HepG2 (cell line): ENCODE measurements around the gene LHX3. TPM values are rescaled to one million over a fixed set of nuclear protein-coding genes. Genes with fewer than 3 reads are reported as not detected.

Source experiments
- ATAC-seq: fragments of 200-7000 bp; cut with Tn5 transposase; 3 replicates; pipeline ENCODE4 v1.9.1; 2020; ENCODE audit warnings: mild to moderate bottlenecking, moderate library complexity
- BruUV-seq: library from RNA; stranded (reverse); fragments of 400-500 nt; replicated peaks from 2 replicates; lab custom pipeline; 2021; lab: Mats Ljungman, UMichigan
- CTCF ChIA-PET: fragments of 300-600 bp; formaldehyde crosslinking; extraction: SDS; loops from one replicate; lab custom pipeline; 2021; ENCODE audit warnings: low total read pairs, inconsistent platforms, low intra/inter-chr PET ratio; lab: Yijun Ruan, JAX
- POLR2A ChIA-PET: fragments of 350-600 bp; sonication (Branson Sonifier 250); formaldehyde crosslinking; loops from one replicate; lab custom pipeline; 2020; ENCODE audit warnings: antibody characterized with exemption, inconsistent platforms; lab: Yijun Ruan, JAX
- DNase-seq: peaks from one replicate; pipeline ENCODE4 v3.0.0-alpha.2; 2015; ENCODE audit warnings: low spot score
- FAIRE-seq: peaks from 3 replicates; lab custom pipeline; 2011; peaks lifted over from hg19 to GRCh38; lab: Jason Lieb, UNC
- H2AFZ ChIP-seq: one replicate; pipeline ENCODE4 v1.6.1; 2011; ENCODE audit warnings: low read length, inconsistent platforms
- H3K27ac ChIP-seq: fragments of 300-600 bp; 3 replicates; pipeline ENCODE4 v1.8.0; 2011; ENCODE audit warnings: mixed run types, mild to moderate bottlenecking, mixed read lengths, low read length, inconsistent platforms; ENCODE audit not compliant: insufficient read depth; ENCODE audit errors: extremely low read length
- H3K27me3 ChIP-seq, 2 experiments: fragments of 200-600 bp in 1 of 2; 2 replicates in 1 of 2; 3 replicates in 1 of 2; pipeline versions ENCODE4 v1.6.0 to v1.8.0; 2011; ENCODE audit warnings: low read length in 2 of 2, mild to moderate bottlenecking in 2 of 2, moderate library complexity in 2 of 2, inconsistent platforms in 1 of 2; ENCODE audit not compliant: insufficient read depth in 2 of 2, control insufficient read depth in 1 of 2
- H3K36me3 ChIP-seq, 2 experiments: fragments of 200-600 bp in 1 of 2; replicated peaks in 1 of 2; 2 replicates in 1 of 2; 3 replicates in 1 of 2; pipeline versions ENCODE4 v1.5.1 to v1.8.0; 2011; ENCODE audit warnings: low read length in 2 of 2, inconsistent platforms in 1 of 2; ENCODE audit not compliant: insufficient read depth in 2 of 2, control insufficient read depth in 1 of 2
- H3K4me1 ChIP-seq: 2 replicates; pipeline ENCODE4 v1.5.1; 2012; ENCODE audit warnings: low read length, inconsistent platforms; ENCODE audit not compliant: insufficient read depth
- H3K4me2 ChIP-seq: 2 replicates; pipeline ENCODE4 v1.6.0; 2011; ENCODE audit warnings: low read depth, low read length, inconsistent platforms
- H3K4me3 ChIP-seq, 3 experiments: fragments of 200-600 bp in 1 of 3; sonication (generic), shearing (Covaris generic) in 1 of 3; replicated peaks in 1 of 3; 2 replicates each; pipeline ENCODE4 v1.5.1; 2011 to 2016; ENCODE audit warnings: low read length in 3 of 3, inconsistent platforms in 2 of 3, low read depth in 2 of 3, mild to moderate bottlenecking in 2 of 3, control low read depth in 1 of 3, mixed read lengths in 1 of 3; ENCODE audit not compliant: insufficient read depth in 1 of 3
- H3K79me2 ChIP-seq: one replicate; pipeline ENCODE4 v1.6.1; 2011; ENCODE audit warnings: low read length, inconsistent platforms; ENCODE audit not compliant: insufficient read depth
- H3K9ac ChIP-seq: 2 replicates; pipeline ENCODE4 v1.6.0; 2011; ENCODE audit warnings: mild to moderate bottlenecking, low read depth, low read length, inconsistent platforms; ENCODE audit not compliant: insufficient read depth
- H3K9me3 ChIP-seq: 2 replicates; pipeline ENCODE4 v1.5.1; 2012; ENCODE audit warnings: mild to moderate bottlenecking, low read length
- H4K20me1 ChIP-seq: 2 replicates; pipeline ENCODE4 v1.6.0; 2011; ENCODE audit warnings: inconsistent platforms, mild to moderate bottlenecking, low read length, moderate library complexity; ENCODE audit not compliant: insufficient read depth
- FOXP1 ChIP-seq, 2 experiments: fragments of 450-650 bp in 1 of 2; IDR thresholded peaks; 2 replicates each; pipeline ENCODE4 v1.6.1; 2017 to 2018; ENCODE audit warnings: antibody characterized with exemption in 1 of 2
- GATAD1 ChIP-seq: IDR thresholded peaks from 2 replicates; pipeline ENCODE4 v1.6.1; 2016; ENCODE audit warnings: missing genetic modification reagents, missing compliant biosample characterization
- HNRNPL ChIP-seq: fragments of 200-400 bp; formaldehyde crosslinking; IDR thresholded peaks from 2 replicates; pipeline ENCODE4 v1.6.1; 2017; ENCODE audit warnings: mild to moderate bottlenecking, low read depth, low read length
- HOXA7 ChIP-seq: sonication (generic); formaldehyde crosslinking; IDR thresholded peaks from 2 replicates; pipeline ENCODE4 v1.8.1; 2022; ENCODE audit warnings: mild to moderate bottlenecking, missing genetic modification reagents, moderate library complexity
- MED13 ChIP-seq: sonication (generic); formaldehyde crosslinking; IDR thresholded peaks from 2 replicates; pipeline ENCODE4 v1.5.0; 2020; ENCODE audit warnings: missing genetic modification reagents
- MTF1 ChIP-seq: sonication (generic); formaldehyde crosslinking; IDR thresholded peaks from 2 replicates; pipeline ENCODE4 v1.5.0; 2020; ENCODE audit warnings: missing genetic modification reagents
- NCOA2 ChIP-seq: sonication (generic); formaldehyde crosslinking; IDR thresholded peaks from 2 replicates; pipeline ENCODE4 v1.8.0; 2022; ENCODE audit warnings: inconsistent platforms
- SAFB2 ChIP-seq: sonication (generic); formaldehyde crosslinking; IDR thresholded peaks from 2 replicates; pipeline ENCODE4 v1.5.1; 2020; ENCODE audit warnings: missing genetic modification reagents, low read depth, mild to moderate bottlenecking, borderline replicate concordance
- SMAD1 ChIP-seq: sonication (generic); formaldehyde crosslinking; IDR thresholded peaks from 2 replicates; pipeline ENCODE4 v1.4.0; 2020; ENCODE audit warnings: missing genetic modification reagents, low read depth, mild to moderate bottlenecking, borderline replicate concordance
- TBX3 ChIP-seq: fragments of 450-650 bp; IDR thresholded peaks from 2 replicates; pipeline ENCODE4 v1.6.1; 2017; ENCODE audit warnings: antibody characterized with exemption, mild to moderate bottlenecking, inconsistent platforms, borderline replicate concordance
- TCF12 ChIP-seq, 2 experiments: fragments of 450-650 bp in 1 of 2; sonication (generic) in 1 of 2; formaldehyde crosslinking in 1 of 2; IDR thresholded peaks; 2 replicates each; pipeline versions ENCODE4 v1.6.1 to v1.8.0; 2017 to 2022; ENCODE audit warnings: antibody characterized with exemption in 1 of 2, mild to moderate bottlenecking in 1 of 2, missing genetic modification reagents in 1 of 2, moderate library complexity in 1 of 2
- ZNF563 ChIP-seq: sonication (generic); formaldehyde crosslinking; IDR thresholded peaks from 2 replicates; pipeline ENCODE4 v1.8.0; 2022; ENCODE audit warnings: mild to moderate bottlenecking, moderate library complexity, missing genetic modification reagents
- ZNF878 ChIP-seq: sonication (generic); formaldehyde crosslinking; IDR thresholded peaks from 2 replicates; pipeline ENCODE4 v1.8.1; 2023; ENCODE audit warnings: mild to moderate bottlenecking, missing genetic modification reagents, moderate library complexity
- ZNF879 ChIP-seq: sonication (generic); formaldehyde crosslinking; IDR thresholded peaks from 2 replicates; pipeline ENCODE4 v1.8.1; 2023; ENCODE audit warnings: missing genetic modification reagents
- WGBS: methylation state at CpG from one replicate; pipeline ENCODE4 v1.1.6; 2017; ENCODE audit warnings: low lambda C conversion rate; 5-methylcytosine and 5-hydroxymethylcytosine counted together
- in situ Hi-C: cut with HindIII; loops from 2 replicates; pipeline ENCODE4 v1.10.0; 2017; ENCODE audit warnings: low pct_unique_long_range_greater_than_20kb; ENCODE audit not compliant: extremely low pct_ligation_motif_present
- intact Hi-C: fragments of 100-400 bp; cut with micrococcal nuclease; formaldehyde crosslinking; loops from one replicate; pipeline ENCODE4 v1.10.0; 2022; ENCODE audit not compliant: unreplicated experiment
- polyA plus RNA-seq, 8 experiments: library from polyadenylated mRNA; depleted of rRNA in 3 of 8; stranded (reverse) in 7 of 8; unstranded in 1 of 8; fragments of >200 nt; fragmentation: Illumina TruSeq in 4 of 8; extraction: Trizol in 4 of 8; gene quantifications; 2 replicates each; pipeline versions ENCODE4 v1.2.1 to v1.2.3, GENCODE V29; 2011 to 2016; ENCODE audit warnings: low read depth in 4 of 8, missing spikeins in 1 of 8, mixed read lengths in 1 of 8; ENCODE audit not compliant: insufficient read depth in 1 of 8
- total RNA-seq, 5 experiments: library from RNA; depleted of rRNA; stranded (reverse); fragments of >200 nt; fragmentation: Illumina TruSeq; extraction: Trizol; gene quantifications; 2 replicates each; pipeline ENCODE4 v1.2.3, GENCODE V29; 2016; ENCODE audit warnings: low read depth in 1 of 5
- TF ChIP-seq, protein P1 (sequence below): sonication (generic); formaldehyde crosslinking; IDR thresholded peaks from 2 replicates; pipeline ENCODE4 v1.9.0; 2021; ENCODE audit warnings: missing genetic modification reagents, mild to moderate bottlenecking, borderline replicate concordance
- TF ChIP-seq, protein P2 (sequence below): sonication (generic); formaldehyde crosslinking; IDR thresholded peaks from 2 replicates; pipeline ENCODE4 v1.8.1; 2022; ENCODE audit warnings: low read depth, mild to moderate bottlenecking, missing genetic modification reagents
- TF ChIP-seq, protein P3 (sequence below): sonication (generic); formaldehyde crosslinking; IDR thresholded peaks from 2 replicates; pipeline ENCODE4 v1.4.0; 2020; ENCODE audit warnings: missing genetic modification reagents

LHX3 gene
- total and polyA plus RNA-seq, 2 of the 13 experiments (the other 11 are each of a cell fraction or from before 2014, with no cell fraction given), result not detected

DNA sequence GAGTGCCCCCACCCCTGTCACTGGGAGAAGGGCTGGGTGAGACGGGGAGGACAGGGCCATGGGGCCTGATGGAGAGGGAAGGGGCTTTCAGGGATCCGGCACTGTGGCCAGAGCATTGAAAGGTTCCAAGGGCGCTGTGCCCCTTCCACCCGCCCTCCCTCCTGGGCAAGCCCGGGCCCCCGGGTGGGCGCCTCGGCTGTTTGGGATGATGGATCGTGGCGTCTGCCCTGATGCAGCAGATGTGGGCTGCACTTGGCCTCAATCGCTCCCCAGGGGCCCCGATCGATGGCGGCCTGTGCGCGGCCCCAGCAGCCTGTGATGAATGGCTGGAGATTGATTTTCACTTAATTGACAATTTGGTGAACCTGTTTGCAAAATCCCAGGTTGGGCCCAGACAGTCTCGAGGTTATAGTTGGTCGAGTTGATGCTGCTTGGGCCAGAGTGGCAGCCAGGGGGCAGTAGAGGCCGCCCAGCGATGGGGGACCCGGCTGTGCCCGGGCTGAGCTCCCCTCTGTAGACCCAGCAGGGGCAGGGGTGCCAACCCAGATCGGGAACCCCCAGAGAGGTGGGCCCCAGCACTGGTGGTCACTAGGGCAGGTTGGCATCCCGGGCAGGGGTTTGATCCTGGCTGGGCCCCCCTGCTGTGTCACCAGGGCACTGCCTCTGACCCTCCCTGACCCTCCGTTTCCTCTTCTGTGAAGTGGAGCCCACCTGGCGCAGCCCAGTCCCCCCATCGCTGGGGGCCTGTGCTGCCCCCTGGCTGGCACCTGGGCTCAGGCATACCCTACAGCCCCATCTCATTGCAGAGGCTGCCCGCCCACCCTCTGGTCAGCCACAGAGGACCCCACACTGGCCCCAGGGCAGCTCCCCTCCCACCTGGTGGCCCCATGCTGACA, 34.7 kb downstream of the LHX3 start:
- H3K79me2 ChIP-seq, result no peaks in the 10 kb centered on the region
- in situ Hi-C loops, result loop anchor here (10.0 kb wide), 1 partner anchor 115 kb away; no protein-coding TSS in a partner anchor
- POLR2A ChIA-PET, result interaction anchor here (0.7 to 1.4 kb wide), 5 partner anchors 10 to 158 kb away, joined by 3 read pairs; no protein-coding TSS in a partner anchor
- TF ChIP-seq, protein P1, sequence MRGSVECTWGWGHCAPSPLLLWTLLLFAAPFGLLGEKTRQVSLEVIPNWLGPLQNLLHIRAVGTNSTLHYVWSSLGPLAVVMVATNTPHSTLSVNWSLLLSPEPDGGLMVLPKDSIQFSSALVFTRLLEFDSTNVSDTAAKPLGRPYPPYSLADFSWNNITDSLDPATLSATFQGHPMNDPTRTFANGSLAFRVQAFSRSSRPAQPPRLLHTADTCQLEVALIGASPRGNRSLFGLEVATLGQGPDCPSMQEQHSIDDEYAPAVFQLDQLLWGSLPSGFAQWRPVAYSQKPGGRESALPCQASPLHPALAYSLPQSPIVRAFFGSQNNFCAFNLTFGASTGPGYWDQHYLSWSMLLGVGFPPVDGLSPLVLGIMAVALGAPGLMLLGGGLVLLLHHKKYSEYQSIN (CRISPR knock-in tag), result no peak
- TF ChIP-seq HOXA7 (CRISPR knock-in tag), result no peak
- no peak for TF ChIP-seq MED13 (CRISPR knock-in tag)
- TF ChIP-seq, protein P2, sequence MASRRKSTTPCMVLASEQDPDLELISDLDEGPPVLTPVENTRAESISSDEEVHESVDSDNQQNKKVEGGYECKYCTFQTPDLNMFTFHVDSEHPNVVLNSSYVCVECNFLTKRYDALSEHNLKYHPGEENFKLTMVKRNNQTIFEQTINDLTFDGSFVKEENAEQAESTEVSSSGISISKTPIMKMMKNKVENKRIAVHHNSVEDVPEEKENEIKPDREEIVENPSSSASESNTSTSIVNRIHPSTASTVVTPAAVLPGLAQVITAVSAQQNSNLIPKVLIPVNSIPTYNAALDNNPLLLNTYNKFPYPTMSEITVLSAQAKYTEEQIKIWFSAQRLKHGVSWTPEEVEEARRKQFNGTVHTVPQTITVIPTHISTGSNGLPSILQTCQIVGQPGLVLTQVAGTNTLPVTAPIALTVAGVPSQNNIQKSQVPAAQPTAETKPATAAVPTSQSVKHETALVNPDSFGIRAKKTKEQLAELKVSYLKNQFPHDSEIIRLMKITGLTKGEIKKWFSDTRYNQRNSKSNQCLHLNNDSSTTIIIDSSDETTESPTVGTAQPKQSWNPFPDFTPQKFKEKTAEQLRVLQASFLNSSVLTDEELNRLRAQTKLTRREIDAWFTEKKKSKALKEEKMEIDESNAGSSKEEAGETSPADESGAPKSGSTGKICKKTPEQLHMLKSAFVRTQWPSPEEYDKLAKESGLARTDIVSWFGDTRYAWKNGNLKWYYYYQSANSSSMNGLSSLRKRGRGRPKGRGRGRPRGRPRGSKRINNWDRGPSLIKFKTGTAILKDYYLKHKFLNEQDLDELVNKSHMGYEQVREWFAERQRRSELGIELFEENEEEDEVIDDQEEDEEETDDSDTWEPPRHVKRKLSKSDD (CRISPR knock-in tag), result no peak
- no peak for TF ChIP-seq NCOA2 (CRISPR knock-in tag)
- TF ChIP-seq SMAD1 (CRISPR knock-in tag), result no peak
- TF ChIP-seq ZNF878 (CRISPR knock-in tag), result no peak
- no peak for TF ChIP-seq SAFB2 (CRISPR knock-in tag)
- no peak for TF ChIP-seq ZNF879 (CRISPR knock-in tag)
- no peak for TF ChIP-seq TBX3
- no peak for TF ChIP-seq MTF1 (CRISPR knock-in tag)
- no peak for TF ChIP-seq ZNF563 (CRISPR knock-in tag)
- TF ChIP-seq, protein P3, sequence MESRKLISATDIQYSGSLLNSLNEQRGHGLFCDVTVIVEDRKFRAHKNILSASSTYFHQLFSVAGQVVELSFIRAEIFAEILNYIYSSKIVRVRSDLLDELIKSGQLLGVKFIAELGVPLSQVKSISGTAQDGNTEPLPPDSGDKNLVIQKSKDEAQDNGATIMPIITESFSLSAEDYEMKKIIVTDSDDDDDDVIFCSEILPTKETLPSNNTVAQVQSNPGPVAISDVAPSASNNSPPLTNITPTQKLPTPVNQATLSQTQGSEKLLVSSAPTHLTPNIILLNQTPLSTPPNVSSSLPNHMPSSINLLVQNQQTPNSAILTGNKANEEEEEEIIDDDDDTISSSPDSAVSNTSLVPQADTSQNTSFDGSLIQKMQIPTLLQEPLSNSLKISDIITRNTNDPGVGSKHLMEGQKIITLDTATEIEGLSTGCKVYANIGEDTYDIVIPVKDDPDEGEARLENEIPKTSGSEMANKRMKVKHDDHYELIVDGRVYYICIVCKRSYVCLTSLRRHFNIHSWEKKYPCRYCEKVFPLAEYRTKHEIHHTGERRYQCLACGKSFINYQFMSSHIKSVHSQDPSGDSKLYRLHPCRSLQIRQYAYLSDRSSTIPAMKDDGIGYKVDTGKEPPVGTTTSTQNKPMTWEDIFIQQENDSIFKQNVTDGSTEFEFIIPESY, result no peak
- TF ChIP-seq FOXP1 (IDR thresholded peaks at IDR 0.05), result no peak
- no peak for TF ChIP-seq FOXP1 (CRISPR knock-in tag; IDR thresholded peaks at IDR 0.05)
- TF ChIP-seq GATAD1 (CRISPR knock-in tag), result no peak
- peak; percentile 91 for TF ChIP-seq HNRNPL
- no peak for TF ChIP-seq TCF12 (IDR thresholded peaks at IDR 0.05)
- TF ChIP-seq TCF12 (CRISPR knock-in tag; IDR thresholded peaks at IDR 0.05), result no peak

More for the DNA sequence above, 34.7 kb downstream of the LHX3 start:
- no peak for DNase-seq
- peaks cover 47% of the 10 kb centered on the region for H3K4me1 ChIP-seq
- no peaks in the 10 kb centered on the region for H3K9me3 ChIP-seq
- intact Hi-C loops, result loop anchor here (2.0 kb wide), 1 partner anchor 53 kb away; no protein-coding TSS in a partner anchor
- H4K20me1 ChIP-seq, result no peaks in the 10 kb centered on the region
- ATAC-seq, result peak; percentile 72
- peaks cover under 1 to 3% of the 10 kb centered on the region in 2 experiments; a peak in 4 of 5 replicates for H3K27me3 ChIP-seq
- H3K27ac ChIP-seq, result no peak overlapping the region
- WGBS, result 41% methylated on average over 5 of the region's 28 CpGs
- CTCF ChIA-PET, result interaction anchor here (1.6 to 1.9 kb wide), 2 partner anchors 56 to 114 kb away, joined by 6 to 7 read pairs; no protein-coding TSS in a partner anchor
- H3K4me2 ChIP-seq, result peak overlapping the region; percentile 79
- BruUV-seq, result no TSS peak
- peak overlapping the region; percentile 8 to 62 (median 25); a peak in 5 of 6 replicates for H3K4me3 ChIP-seq
- H2AFZ ChIP-seq, result no peak overlapping the region
- H3K9ac ChIP-seq, result no peak overlapping the region
- peak; percentile 42 for FAIRE-seq
- no peaks in the 10 kb centered on the region for H3K36me3 ChIP-seq
